BLaER1 treated with 17β-estradiol and CSF1 and Interleukin-3, amounts not matched to agents 10 nM and 100 nM (cell line): ENCODE measurements around the gene TCEA3.

Source experiments
- H3K27ac ChIP-seq, 11 experiments: shearing (Covaris generic); formaldehyde crosslinking; 2 replicates each; pipeline ENCODE4 v1.8.1; 2022
- H3K27me3 ChIP-seq, 11 experiments: shearing (Covaris generic); formaldehyde crosslinking; 2 replicates each; pipeline ENCODE4 v1.8.1; 2022
- H3K36me3 ChIP-seq, 11 experiments: shearing (Covaris generic); formaldehyde crosslinking; 2 replicates each; pipeline ENCODE4 v1.8.1; 2022
- H3K4me1 ChIP-seq, 10 experiments: shearing (Covaris generic); formaldehyde crosslinking; 2 replicates each; pipeline ENCODE4 v1.8.1; 2022
- H3K4me2 ChIP-seq, 11 experiments: shearing (Covaris generic); formaldehyde crosslinking; 2 replicates each; pipeline ENCODE4 v1.8.1; 2022
- H3K4me3 ChIP-seq, 10 experiments: shearing (Covaris generic); formaldehyde crosslinking; 2 replicates each; pipeline ENCODE4 v1.8.1; 2022
- H3K9ac ChIP-seq, 11 experiments: shearing (Covaris generic); formaldehyde crosslinking; 2 replicates each; pipeline ENCODE4 v1.8.1; 2022
- H3K9me3 ChIP-seq, 11 experiments: shearing (Covaris generic); formaldehyde crosslinking; replicated peaks in 1 of 11; 2 replicates each; pipeline ENCODE4 v1.8.1; 2022
- H4K20me1 ChIP-seq, 11 experiments: shearing (Covaris generic); formaldehyde crosslinking; 2 replicates each; pipeline ENCODE4 v1.8.1; 2022
- Cebpa-rat ChIP-seq, 11 experiments: shearing (Covaris generic); IDR thresholded peaks; 2 replicates each; pipeline ENCODE4 v1.8.1; 2022

Gene TCEA3

DNA sequence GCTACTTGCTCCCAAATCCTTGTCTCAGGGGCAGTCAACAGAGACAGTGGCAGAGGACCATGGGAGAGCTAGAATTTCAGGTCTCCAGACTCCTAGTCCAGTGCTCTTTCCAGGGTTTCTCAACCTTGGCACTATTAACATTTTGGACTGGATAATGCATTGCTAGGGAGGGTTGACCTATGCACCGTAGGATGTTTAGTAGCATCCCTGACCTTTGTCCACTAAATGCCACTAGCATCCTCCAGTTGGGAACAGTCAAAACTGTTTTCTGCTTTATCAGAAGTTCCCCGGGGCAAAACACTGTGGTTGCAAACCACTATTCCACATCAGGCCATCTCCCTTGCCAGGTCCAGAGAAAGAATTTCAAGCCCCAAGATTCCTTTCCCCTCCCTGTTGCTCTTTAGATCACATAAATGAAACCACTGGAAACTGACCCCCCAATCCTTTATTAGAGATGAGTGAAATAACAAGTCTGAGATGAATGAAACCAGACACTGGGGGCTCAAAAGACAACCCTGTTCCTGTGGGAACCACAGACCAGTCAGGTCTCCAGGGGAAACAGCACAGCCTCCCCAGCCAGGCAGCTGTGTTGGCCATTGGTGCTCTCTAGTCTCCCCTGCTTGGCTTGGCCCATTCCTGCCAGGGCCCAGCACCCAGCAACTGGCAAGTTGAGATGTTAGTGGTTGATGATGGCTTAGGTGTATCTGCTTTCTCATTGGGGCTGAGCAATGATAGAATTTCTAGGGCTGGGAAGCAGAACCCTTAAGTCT, 3.8 kb upstream of the TCEA3 start:
- H3K27me3 ChIP-seq = peaks cover 33 to 45% (median 39%) of the 10 kb centered on the region in 11 experiments
- no peaks in the 10 kb centered on the region for H3K9me3 ChIP-seq
- no peak for TF ChIP-seq Cebpa-rat (IDR thresholded peaks at IDR 0.05)

DNA sequence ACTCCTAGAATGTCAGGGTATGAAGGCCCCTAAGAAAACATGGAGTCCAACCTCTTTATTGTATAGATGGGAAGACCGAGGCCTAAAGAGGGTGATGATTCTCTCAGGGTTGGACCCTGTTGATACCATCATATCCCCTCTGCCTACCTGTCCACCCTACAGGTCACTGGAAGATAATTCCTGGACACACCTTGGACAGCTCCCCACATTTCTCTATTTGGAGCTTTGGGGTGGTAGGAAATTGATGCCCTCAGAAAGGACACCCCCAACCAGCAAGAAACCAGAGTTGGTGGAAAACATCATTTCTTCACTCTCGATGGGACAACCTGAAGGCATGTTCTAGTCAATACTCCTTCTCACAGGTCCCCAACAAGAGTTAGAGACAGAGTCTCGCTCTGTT, 3.0 kb upstream of the TCEA3 start:
- peak overlapping the region in 7 of 11 experiments; percentile 11 to 56 (median 39); a peak in 7 of 22 replicates for H3K4me2 ChIP-seq
- peaks cover 0 to 13% (median 4%) of the 10 kb centered on the region in 11 experiments; a peak in 3 of 22 replicates for H3K36me3 ChIP-seq
- no peak for TF ChIP-seq Cebpa-rat (IDR thresholded peaks at IDR 0.05)
- no peak overlapping the region for H3K4me3 ChIP-seq
- no peak overlapping the region for H3K27ac ChIP-seq
- peaks cover 28 to 38% (median 32%) of the 10 kb centered on the region in 10 experiments for H3K4me1 ChIP-seq
- peaks cover 0 to 21% (median 0%) of the 10 kb centered on the region in 11 experiments; a peak in 9 of 22 replicates for H4K20me1 ChIP-seq
- H3K27me3 ChIP-seq = peaks cover 40 to 48% (median 46%) of the 10 kb centered on the region in 11 experiments
- H3K9ac ChIP-seq = no peak overlapping the region
- no peaks in the 10 kb centered on the region for H3K9me3 ChIP-seq

More for the DNA sequence above, 3.8 kb upstream of the TCEA3 start:
- Histone ChIP-seq H3K4me2 (peak overlapping the region in 9 of 11 experiments; percentile 11 to 66 (median 49); a peak in 15 of 22 replicates), H3K4me3 (no peak overlapping the region), H3K27ac (no peak overlapping the region), H3K36me3 (peaks cover 0 to 17% (median 4%) of the 10 kb centered on the region in 11 experiments; a peak in 3 of 22 replicates), H4K20me1 (peaks cover 0 to 20% (median 0%) of the 10 kb centered on the region in 11 experiments; a peak in 8 of 22 replicates), H3K9ac (no peak overlapping the region), H3K4me1 (peaks cover 23 to 30% (median 26%) of the 10 kb centered on the region in 10 experiments)

DNA sequence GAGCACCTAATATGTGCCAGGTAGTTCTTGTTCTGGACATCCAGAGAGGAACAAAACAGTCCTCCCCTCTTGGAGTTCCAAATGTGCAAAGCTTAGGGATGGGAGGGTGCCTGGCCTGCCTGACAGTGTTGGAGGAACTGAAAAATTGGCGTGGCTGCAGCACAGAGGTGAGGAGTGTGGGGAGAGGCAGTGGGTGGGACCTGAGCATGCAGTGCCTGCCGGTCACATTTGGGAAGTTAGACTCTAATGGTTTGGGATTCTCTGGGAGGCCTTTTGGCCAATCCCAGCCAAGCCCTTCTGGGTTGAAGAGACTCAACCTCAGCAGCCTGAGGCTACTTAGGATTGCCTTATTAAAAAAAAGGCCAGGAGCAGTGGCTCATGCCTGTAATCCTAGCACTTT, 2.3 kb upstream of the TCEA3 start:
- no peak overlapping the region for H3K9ac ChIP-seq
- peaks cover 0 to 13% (median 4%) of the 10 kb centered on the region in 11 experiments; a peak in 3 of 22 replicates for H3K36me3 ChIP-seq
- H3K9me3 ChIP-seq = no peaks in the 10 kb centered on the region
- peaks cover 45 to 55% (median 53%) of the 10 kb centered on the region in 11 experiments for H3K27me3 ChIP-seq
- H3K4me2 ChIP-seq = peak overlapping the region in 3 of 11 experiments; percentile 19 to 52 (median 21); a peak in 4 of 22 replicates
- H3K4me3 ChIP-seq = no peak overlapping the region
- H3K4me1 ChIP-seq = peaks cover 31 to 45% (median 38%) of the 10 kb centered on the region in 10 experiments
- H3K27ac ChIP-seq = no peak overlapping the region
- TF ChIP-seq Cebpa-rat (IDR thresholded peaks at IDR 0.05) = no peak
- peaks cover 0 to 21% (median 0%) of the 10 kb centered on the region in 11 experiments; a peak in 9 of 22 replicates for H4K20me1 ChIP-seq

DNA sequence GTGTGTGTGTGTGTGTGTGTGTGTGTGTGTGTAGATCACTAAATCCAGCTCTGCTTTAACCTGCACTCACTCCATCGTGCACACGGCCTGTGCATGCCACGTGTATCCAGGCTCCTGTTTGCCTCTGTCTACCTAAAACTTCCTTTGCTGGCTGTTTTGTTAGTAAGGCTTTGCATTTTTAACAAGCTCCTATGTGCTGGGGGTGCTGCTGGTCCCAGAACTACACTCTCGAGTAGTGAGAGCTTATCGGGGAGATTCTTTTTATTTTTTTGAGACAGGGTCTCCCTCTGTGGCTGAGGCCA, 596 bp upstream of the TCEA3 start:
- peaks cover 46 to 57% (median 54%) of the 10 kb centered on the region in 11 experiments for H3K27me3 ChIP-seq
- peak overlapping the region; percentile 86 to 98 (median 91) for H3K4me2 ChIP-seq
- H3K4me3 ChIP-seq = peak overlapping the region; percentile 43 to 67 (median 55)
- peak overlapping the region in 5 of 11 experiments; percentile 38 to 62 (median 53); a peak in 5 of 22 replicates for H3K9ac ChIP-seq
- no peak overlapping the region for H3K27ac ChIP-seq
- no peaks in the 10 kb centered on the region for H3K9me3 ChIP-seq
- peaks cover 0 to 21% (median 0%) of the 10 kb centered on the region in 11 experiments; a peak in 9 of 22 replicates for H4K20me1 ChIP-seq
- TF ChIP-seq Cebpa-rat (IDR thresholded peaks at IDR 0.05) = no peak
- H3K36me3 ChIP-seq = no peaks in the 10 kb centered on the region
- peaks cover 31 to 48% (median 40%) of the 10 kb centered on the region in 10 experiments for H3K4me1 ChIP-seq

DNA sequence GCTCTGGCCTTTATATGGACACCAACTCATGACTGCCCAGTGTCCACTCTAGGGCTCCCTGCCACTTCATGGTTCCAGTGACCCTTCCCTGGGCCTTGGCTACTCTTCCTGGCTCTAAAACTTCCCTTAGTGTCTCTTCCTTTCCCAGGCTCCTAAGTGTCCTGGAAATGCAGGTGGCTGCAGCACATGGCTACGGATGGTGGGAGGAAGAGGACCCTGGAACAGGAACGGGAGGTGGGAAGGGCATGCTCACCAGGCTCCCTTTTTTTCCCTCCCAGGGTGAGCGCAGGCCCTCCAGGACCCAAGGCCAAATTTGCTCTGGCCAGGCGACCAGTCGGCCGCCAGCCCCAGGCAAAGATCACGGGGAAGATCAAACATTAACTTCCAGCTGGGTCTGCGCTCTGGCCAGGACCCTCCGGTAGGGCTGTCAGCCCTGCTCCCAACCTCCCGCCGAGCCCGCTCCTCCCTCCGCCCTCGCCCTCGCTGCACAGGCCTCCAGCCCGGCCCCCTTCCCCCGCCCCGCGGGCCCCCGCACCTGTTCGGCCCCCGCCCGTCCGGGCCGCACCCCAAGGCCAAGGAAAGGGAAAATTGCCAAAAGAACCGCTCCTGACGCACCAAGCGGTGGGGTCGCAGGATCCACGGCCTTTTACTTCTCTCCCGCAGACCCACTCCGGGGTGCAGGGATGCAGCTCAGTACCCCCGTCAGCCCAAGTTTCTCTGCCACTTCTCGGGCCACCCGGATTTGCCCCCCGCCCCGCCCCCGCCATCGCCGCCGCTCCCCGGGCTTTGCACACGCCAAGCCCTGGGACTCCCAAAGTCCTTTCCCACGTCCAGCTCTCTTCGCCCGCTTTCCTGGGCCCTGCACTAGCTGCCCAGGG, 894 bp downstream of the TCEA3 start:
- Histone ChIP-seq H3K9ac (peak overlapping the region in 4 of 11 experiments; percentile 40 to 62 (median 52); a peak in 3 of 22 replicates), H3K4me3 (peak overlapping the region; percentile 43 to 67 (median 55); a peak in 16 of 20 replicates), H4K20me1 (peaks cover 0 to 21% (median 0%) of the 10 kb centered on the region in 11 experiments; a peak in 9 of 22 replicates), H3K9me3 (no peaks in the 10 kb centered on the region), H3K27ac (no peak overlapping the region), H3K4me2 (peak overlapping the region; percentile 86 to 98 (median 91)), H3K27me3 (peaks cover 46 to 57% (median 54%) of the 10 kb centered on the region in 11 experiments), H3K36me3 (no peaks in the 10 kb centered on the region), H3K4me1 (peaks cover 29 to 48% (median 36%) of the 10 kb centered on the region in 10 experiments)
- no peak for TF ChIP-seq Cebpa-rat (IDR thresholded peaks at IDR 0.05)

DNA sequence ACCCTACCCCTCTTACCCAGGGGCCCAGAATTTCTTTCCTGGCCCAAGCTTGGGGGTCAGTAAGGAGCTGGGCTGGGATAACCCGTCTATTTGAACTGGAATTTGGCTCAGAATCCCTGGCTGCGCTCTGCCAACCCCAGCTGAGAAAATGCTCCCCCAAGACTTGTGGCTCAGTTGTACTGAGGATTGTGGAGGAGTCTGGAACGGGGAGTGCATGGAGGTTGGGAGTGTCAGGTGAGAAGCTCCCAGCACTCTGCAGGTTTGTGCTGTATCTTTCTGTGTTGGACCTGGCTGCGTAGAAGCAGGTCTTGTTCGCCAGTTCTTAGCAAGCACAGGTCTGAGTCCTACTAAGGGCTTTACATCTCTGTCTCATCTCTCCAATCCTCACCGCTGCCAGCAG, 1.6 kb downstream of the TCEA3 start:
- Histone ChIP-seq H3K27me3 (peaks cover 46 to 57% (median 54%) of the 10 kb centered on the region in 11 experiments), H3K9me3 (no peaks in the 10 kb centered on the region), H3K4me2 (peak overlapping the region; percentile 1 to 86 (median 44); a peak in 16 of 22 replicates), H3K4me1 (peaks cover 21 to 41% (median 30%) of the 10 kb centered on the region in 10 experiments), H3K27ac (no peak overlapping the region), H3K4me3 (no peak overlapping the region; a peak in 1 of 20 replicates), H4K20me1 (peaks cover 0 to 21% (median 0%) of the 10 kb centered on the region in 11 experiments; a peak in 9 of 22 replicates), H3K36me3 (no peaks in the 10 kb centered on the region), H3K9ac (no peak overlapping the region)
- TF ChIP-seq Cebpa-rat (IDR thresholded peaks at IDR 0.05) = no peak

DNA sequence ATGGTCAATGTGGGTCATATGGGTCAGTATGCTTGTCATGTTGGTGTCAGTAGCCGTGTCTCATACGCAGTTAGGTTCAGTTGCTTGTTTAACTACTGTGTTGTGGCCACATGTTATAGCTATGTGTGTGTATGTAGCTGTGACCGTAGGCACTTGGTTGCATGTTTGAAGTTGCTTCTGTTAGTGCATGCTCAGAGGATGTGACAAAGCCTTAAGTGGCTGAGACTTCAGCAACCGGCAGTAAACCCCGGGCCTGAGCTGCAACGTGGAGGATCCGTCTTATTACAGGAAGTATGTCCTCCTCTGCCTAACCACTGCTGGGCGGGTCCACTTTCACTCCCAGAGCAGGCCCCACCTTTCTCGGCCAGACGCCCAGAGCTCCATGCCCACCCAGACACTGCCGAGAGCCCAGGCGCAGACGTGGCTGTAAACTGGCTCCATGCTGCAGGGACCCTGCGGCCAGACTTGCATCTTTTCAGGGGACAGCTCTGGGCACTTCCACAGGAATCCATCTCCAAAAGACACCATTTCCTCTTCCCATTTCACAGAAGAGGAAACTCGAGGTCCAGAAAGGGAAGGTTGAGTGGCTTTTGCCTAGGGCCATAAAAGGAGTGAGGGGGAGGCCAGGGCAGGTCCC, 2.2 kb downstream of the TCEA3 start:
- H3K27me3 ChIP-seq = peaks cover 41 to 57% (median 54%) of the 10 kb centered on the region in 11 experiments
- TF ChIP-seq Cebpa-rat (IDR thresholded peaks at IDR 0.05) = no peak
- no peak overlapping the region for H3K9ac ChIP-seq
- peaks cover 21 to 40% (median 29%) of the 10 kb centered on the region in 10 experiments for H3K4me1 ChIP-seq
- H3K9me3 ChIP-seq = no peaks in the 10 kb centered on the region
- H3K27ac ChIP-seq = no peak overlapping the region
- peaks cover 0 to 21% (median 0%) of the 10 kb centered on the region in 11 experiments; a peak in 9 of 22 replicates for H4K20me1 ChIP-seq
- H3K4me3 ChIP-seq = no peak overlapping the region; a peak in 1 of 20 replicates
- H3K4me2 ChIP-seq = peak overlapping the region; percentile 1 to 86 (median 44); a peak in 16 of 22 replicates
- H3K36me3 ChIP-seq = no peaks in the 10 kb centered on the region

DNA sequence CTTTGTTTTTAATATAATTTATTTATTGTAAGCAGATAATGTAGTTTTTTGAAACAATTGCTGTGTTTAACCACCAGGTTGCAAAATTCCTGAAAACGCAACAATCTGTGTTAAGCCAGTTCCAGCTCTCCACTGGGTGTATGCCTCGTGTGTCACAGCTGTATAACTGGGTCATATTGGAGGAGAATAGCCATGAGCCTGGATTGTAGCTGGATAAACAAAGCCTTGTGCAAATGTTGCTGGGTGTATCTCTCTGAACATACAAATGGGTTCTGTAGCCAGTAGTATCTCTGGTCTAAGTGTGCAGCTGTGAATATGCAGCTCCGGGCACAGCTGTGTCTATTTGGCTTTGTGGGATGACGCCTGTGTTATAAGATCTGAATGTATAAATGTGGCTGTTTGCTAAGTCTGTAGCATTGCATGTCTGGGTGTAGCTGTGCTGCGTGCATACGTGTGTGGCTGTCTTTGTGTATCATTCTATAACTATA, 2.8 kb downstream of the TCEA3 start:
- no peak overlapping the region for H3K9ac ChIP-seq
- no peaks in the 10 kb centered on the region for H3K36me3 ChIP-seq
- no peak for TF ChIP-seq Cebpa-rat (IDR thresholded peaks at IDR 0.05)
- H3K4me1 ChIP-seq = peaks cover 21 to 35% (median 28%) of the 10 kb centered on the region in 10 experiments
- H3K4me2 ChIP-seq = peak overlapping the region in 8 of 11 experiments; percentile 3 to 86 (median 65); a peak in 11 of 22 replicates
- peaks cover 35 to 53% (median 51%) of the 10 kb centered on the region in 11 experiments for H3K27me3 ChIP-seq
- H3K9me3 ChIP-seq = no peaks in the 10 kb centered on the region
- no peak overlapping the region for H3K4me3 ChIP-seq
- H4K20me1 ChIP-seq = peaks cover 0 to 19% (median 0%) of the 10 kb centered on the region in 11 experiments; a peak in 9 of 22 replicates
- no peak overlapping the region for H3K27ac ChIP-seq
